ENCODE results near the gene ZC3H18. TPM values are rescaled to one million over a fixed set of nuclear protein-coding genes. Genes with fewer than 3 reads are reported as not detected.

The ZC3H18 gene
- total and polyA plus RNA-seq, 2 experiments from 2014 or later, result 30.0 to 40.7 TPM

GRCh38 chr16:88593061-88593460, 22.9 kb downstream of the ZC3H18 start:
- H3K36me3 Mint-ChIP-seq (ENCODE audit: low read depth), result peaks cover 37% of the 10 kb centered on the region
- no peak for ATAC-seq
- no peaks in the 10 kb centered on the region for H3K9me3 Mint-ChIP-seq
- Histone ChIP-seq H2AFZ (no peak overlapping the region), H3K79me2 (replicated peaks; ENCODE audit: insufficient read depth) (peaks cover 45% of the 10 kb centered on the region), H3F3A (replicated peaks; ENCODE audit: low read depth) (peaks cover 4% of the 10 kb centered on the region; the same call in 1 of the 2 replicates), H4K20me1 (replicated peaks; ENCODE audit: insufficient read depth) (peaks cover 23% of the 10 kb centered on the region; the same call in 1 of the 2 replicates), H3K4me2 (no peak overlapping the region), H3K27me3 (ENCODE audit: insufficient read depth) (no peaks in the 10 kb centered on the region), H3K4me1 (ENCODE audit: insufficient read depth) (no peaks in the 10 kb centered on the region), H3K27ac (ENCODE audit: low read depth) (no peak overlapping the region), H3K9me2 (ENCODE audit: insufficient read depth) (no peaks in the 10 kb centered on the region), H3K4me3 (no peak overlapping the region), H3K36me3 (ENCODE audit: insufficient read depth) (peaks cover 8% of the 10 kb centered on the region; the same call in 1 of the 2 replicates)
- DNase-seq (ENCODE audit: low spot score), result no peak
- no peak for TF ChIP-seq ZNF114 (CRISPR knock-in tag; IDR thresholded peaks at IDR 0.05)
- TF ChIP-seq REST (IDR thresholded peaks at IDR 0.05; ENCODE audit: unreplicated experiment), result no peak
- TF ChIP-seq CTCF (conservative IDR thresholded peaks at IDR 0.05; ENCODE audit: low read depth in 2 of 2), result no peak
- no peak for TF ChIP-seq ZNF331 (CRISPR knock-in tag; IDR thresholded peaks at IDR 0.05; ENCODE audit: low read depth)
- TF ChIP-seq NANOG (IDR thresholded peaks at IDR 0.05; ENCODE audit: borderline replicate concordance), result no peak
- TF ChIP-seq POLR2AphosphoS5 (IDR thresholded peaks at IDR 0.05; ENCODE audit: low read depth), result no peak
- TF ChIP-seq ETS1 (IDR thresholded peaks at IDR 0.05), result no peak
- no peak for TF ChIP-seq STAT1 (IDR thresholded peaks at IDR 0.05; ENCODE audit: unreplicated experiment)
- no peak for TF ChIP-seq CREB1 (CRISPR knock-in tag; IDR thresholded peaks at IDR 0.05; ENCODE audit: low read depth)
- TF ChIP-seq ZNF462 (CRISPR knock-in tag; IDR thresholded peaks at IDR 0.05), result no peak
- TF ChIP-seq EZH2phosphoT487 (IDR thresholded peaks at IDR 0.05; ENCODE audit: unreplicated experiment), result no peak
- H3K27ac Mint-ChIP-seq, result no peak overlapping the region
- no peaks in the 10 kb centered on the region for H3K4me1 Mint-ChIP-seq
- H3K4me3 Mint-ChIP-seq, result no peak overlapping the region
- H3K27me3 Mint-ChIP-seq (ENCODE audit: insufficient read depth, low read depth, poor library complexity), result peaks cover 1% of the 10 kb centered on the region
